LNCaP clone FGC (cell line): ENCODE measurements around the gene MEPCE.

Experiments used
- DNase-seq: peaks from one replicate; pipeline ENCODE4 v3.0.0-alpha.2; 2011; ENCODE audit warnings: low read depth
- H3K4me3 ChIP-seq: 2 replicates; pipeline ENCODE4 v1.5.1; 2011; ENCODE audit warnings: mild to moderate bottlenecking, low read depth, low read length, control low read depth
- CTCF ChIP-seq: IDR thresholded peaks from 2 replicates; pipeline ENCODE4 v1.5.1; 2012; ENCODE audit warnings: mild to moderate bottlenecking; ENCODE audit not compliant: control insufficient read depth, insufficient read depth; ENCODE audit errors: extremely low read depth

Gene MEPCE

GRCh38 chr7:100431286-100431735 is 1.7 kb downstream of the MEPCE start:
- TF ChIP-seq CTCF: no peak
- peak overlapping the region; percentile 92 for H3K4me3 ChIP-seq
- no peak for DNase-seq

- H3K4me3 ChIP-seq: no peak overlapping the region
- DNase-seq: no peak
- no peak for TF ChIP-seq CTCF
These were observed 2.4 kb downstream of the MEPCE start for GRCh38 chr7:100432053-100432452.

GRCh38 chr7:100432621-100433275 is 3.1 kb downstream of the MEPCE start:
- H3K4me3 ChIP-seq: no peak overlapping the region
- no peak for TF ChIP-seq CTCF
- DNase-seq: no peak

DNA sequence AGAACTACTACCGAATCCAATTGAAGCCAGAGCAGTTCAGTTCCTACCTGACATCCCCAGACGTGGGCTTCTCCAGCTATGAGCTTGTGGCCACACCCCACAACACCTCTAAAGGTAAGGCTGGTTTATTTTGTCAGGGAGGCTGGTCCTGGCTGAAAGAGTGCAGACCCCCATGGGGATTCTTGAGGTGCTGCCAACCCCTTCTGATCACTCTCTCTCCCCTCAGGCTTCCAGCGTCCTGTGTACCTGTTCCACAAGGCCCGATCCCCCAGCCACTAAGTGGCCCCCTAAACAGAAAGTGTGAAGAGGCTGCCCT is 3.6 kb downstream of the MEPCE start:
- no peak for DNase-seq
- no peak for TF ChIP-seq CTCF
- H3K4me3 ChIP-seq: no peak overlapping the region

GRCh38 chr7:100433592-100434296 is 4.1 kb downstream of the MEPCE start:
- no peak for TF ChIP-seq CTCF
- H3K4me3 ChIP-seq: no peak overlapping the region
- DNase-seq: no peak

- peak overlapping the region; percentile 67 for H3K4me3 ChIP-seq
- no peak for DNase-seq
- TF ChIP-seq CTCF: no peak
These were observed 4.9 kb downstream of the MEPCE start for GRCh38 chr7:100434297-100435144.
